Activated T-cell treated with anti-CD3 and anti-CD28 coated beads for 1 hour (primary cell): ENCODE data around the gene SHANK1.
"Not testable (repeated sequence)": the region's sequence is repeated elsewhere in the genome, so short reads cannot be mapped to it uniquely, and the experiment has no call there.

Experiments used
- DNase-seq: peaks from one replicate; pipeline ENCODE4 v3.0.0-alpha.2; 2020; ENCODE audit warnings: low read depth

Gene SHANK1

DNA sequence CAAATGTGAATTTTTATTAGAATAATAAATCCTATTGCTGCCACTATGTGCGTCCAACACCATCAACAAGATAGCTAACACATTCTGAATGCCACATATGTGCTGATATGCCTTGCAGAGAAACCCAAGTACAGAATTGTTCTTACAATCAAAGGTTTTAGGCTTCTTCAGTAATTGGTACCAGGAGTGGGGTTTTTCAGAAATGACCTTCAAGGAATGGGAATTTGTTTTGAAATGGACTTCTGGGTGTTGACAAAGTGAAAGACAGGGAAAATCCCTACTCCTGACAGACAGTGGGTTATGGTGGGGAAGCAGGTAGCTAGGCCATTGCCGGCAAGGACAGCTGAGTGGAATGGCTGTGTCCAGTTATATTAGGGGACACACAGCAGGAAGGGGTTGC lies 85.6 kb downstream of the SHANK1 start:
- DNase-seq = no peak

DNA sequence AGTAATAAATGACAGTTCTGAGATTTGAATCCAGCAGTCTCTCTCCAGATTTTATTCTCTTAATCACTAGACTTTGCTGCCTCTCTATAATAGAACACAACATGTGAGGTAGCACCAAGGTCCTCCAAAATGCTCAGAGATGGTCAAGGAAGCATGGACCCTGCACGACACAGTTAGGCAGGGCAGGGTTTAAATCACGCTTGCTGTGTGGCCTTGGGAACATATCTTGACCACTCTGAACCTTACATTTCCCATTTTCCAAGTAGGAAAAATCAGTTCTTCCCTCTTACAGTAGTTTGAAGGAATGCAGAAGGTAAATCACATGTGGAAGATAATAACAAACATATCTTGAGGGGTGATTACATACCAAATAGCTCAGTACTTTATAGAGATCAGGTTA lies 86.2 kb downstream of the SHANK1 start:
- no peak for DNase-seq

DNA sequence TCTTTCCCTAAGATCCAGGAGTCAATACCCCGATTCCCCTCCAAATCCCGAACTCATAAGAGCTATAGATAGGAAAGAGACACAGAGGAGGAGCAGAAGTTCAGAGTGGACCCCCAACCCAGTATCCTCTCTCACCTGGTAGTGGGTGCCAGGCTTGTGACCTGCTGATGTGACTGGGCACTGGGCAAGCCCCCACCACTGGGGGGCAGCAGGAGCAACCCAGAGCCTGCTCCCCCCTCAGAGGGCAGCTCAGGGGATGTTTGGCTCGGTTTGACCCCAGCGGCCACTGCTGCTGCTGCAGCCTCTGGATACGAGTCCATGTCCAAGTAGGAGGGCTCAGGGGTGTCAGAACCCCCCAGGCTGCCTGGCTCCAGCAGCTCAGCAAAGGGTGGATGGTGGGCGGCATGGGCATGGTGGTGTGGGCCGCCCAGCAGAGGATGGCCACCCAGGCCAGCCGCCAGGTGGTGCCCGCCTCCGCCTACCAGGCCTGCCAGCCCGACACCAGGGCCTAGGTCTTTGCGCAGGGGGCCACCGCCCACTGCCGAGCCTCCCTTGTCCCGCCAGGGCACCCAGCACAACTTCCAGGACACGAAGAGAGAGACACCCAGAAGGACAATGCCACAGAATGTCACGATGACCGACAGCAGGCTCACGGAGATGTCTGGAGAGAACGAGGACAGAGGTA lies 87.3 kb downstream of the SHANK1 start:
- no peak for DNase-seq

DNA sequence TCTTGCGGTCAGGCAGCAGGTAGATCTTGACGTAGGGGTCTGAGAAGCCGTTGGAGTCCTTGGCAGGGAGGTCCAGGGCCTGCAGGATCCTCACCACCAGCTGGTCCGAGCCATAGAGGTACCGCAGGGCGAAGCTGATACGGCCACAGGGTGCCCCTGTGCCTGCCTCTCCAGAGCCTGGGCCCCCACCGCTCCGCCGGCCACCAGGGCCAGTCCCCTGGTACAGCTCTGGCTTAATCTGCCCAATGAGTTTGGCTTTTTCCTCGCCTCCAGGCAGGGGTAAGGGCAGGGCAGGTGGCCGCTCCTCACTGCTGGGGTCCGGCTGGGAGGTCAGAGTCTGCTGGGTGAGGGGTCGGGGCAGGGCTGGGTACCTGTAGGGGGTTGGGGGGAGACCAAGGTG lies 89.8 kb downstream of the SHANK1 start:
- DNase-seq = no peak

DNA sequence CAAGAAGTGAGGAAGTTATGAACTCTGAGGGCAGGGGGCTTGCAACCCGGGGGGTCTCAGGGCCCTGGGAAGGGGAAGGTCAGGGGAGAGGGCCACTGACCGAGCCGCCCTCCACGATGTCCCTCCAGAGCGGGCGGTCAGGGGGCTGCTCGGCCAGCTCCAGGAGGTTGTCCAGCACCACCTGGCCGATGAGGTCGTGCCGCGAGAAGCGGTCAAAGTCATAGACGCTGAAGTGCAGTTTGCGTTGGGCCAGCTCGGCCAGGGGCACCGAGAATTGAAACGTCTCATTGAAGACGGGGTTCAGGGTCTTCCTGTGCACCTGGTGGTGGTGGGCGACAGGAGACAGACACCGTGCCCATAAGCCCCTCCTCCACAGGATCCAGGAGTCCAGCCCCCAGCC lies 90.4 kb downstream of the SHANK1 start:
- no peak for DNase-seq

DNA sequence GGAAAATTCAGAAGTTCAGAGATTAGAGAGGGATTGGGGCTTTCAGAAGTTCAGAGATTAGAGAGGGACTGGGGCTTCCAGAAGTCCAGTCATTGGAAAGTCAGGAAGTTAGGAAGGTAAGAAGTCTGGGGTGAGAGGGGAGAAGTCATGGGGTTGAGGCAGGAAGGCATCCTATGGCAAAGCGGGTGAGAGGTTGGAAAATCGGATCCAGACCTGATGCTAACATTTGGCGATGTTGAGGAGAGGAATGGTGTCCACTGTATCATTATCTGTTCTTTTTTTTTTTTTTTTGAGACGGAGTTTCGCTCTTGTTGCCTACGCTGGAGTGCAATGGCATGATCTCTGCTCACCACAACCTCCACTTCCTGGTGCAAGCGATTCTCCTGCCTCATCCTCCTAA lies 91.1 kb downstream of the SHANK1 start:
- DNase-seq = no peak

DNA sequence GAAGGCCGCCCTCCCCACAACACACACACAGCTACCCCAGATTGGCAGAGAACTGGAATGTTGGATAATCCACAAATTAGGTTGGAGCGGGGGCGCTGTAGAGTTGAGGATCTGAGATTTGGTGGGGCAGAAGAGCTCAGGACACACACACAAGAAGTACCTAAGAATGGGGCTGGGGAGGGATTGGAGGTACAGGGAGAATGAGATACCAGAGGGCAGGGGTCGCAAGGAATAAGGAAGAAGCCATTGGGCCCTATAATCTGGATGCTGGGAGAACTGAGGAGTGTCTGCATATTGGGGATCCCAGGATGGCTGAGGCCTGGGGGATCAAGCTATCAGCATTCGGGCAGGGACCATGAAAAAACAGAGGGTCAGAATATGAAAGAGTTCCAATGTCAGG lies 91.5 kb downstream of the SHANK1 start:
- no peak for DNase-seq

DNA sequence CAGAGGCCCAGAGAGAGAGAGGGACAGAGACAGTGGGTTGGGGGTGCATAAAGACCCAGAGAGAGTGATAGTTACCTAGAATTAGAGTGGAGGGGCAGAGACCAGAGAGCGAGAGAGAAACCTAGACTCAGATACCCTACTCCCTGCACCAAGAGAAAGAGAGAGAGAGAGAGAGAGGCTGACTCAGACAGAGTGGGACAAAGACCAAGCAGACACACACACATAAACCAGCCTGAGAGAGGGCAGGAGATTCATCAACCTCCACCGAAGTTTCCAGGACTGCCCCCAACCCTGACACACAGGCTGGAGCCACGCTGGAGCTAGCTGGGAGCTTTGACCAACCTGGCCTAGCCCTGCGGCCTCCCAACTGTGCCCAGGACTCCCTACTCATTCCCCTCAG lies 92.8 kb downstream of the SHANK1 start:
- no peak for DNase-seq

DNA sequence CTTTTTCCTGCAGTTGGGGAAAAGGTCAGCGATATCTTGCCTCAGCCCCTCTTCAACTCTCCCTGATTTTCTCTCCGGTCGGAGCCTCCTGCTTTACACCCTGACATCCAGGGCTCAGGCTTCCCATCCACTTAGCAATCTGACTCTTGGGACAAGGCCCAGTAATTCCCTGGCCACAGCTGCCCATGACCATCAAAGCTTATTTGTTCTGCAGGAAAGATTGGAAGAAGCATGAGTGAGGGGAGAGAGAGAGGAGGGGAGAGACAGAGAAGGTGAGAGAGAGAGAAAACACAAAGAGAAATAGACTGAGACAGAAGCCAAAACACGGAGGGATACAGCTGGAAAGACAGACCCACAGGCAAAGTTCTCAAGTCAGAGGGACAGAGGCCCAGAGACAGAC lies 93.6 kb downstream of the SHANK1 start:
- no peak for DNase-seq

DNA sequence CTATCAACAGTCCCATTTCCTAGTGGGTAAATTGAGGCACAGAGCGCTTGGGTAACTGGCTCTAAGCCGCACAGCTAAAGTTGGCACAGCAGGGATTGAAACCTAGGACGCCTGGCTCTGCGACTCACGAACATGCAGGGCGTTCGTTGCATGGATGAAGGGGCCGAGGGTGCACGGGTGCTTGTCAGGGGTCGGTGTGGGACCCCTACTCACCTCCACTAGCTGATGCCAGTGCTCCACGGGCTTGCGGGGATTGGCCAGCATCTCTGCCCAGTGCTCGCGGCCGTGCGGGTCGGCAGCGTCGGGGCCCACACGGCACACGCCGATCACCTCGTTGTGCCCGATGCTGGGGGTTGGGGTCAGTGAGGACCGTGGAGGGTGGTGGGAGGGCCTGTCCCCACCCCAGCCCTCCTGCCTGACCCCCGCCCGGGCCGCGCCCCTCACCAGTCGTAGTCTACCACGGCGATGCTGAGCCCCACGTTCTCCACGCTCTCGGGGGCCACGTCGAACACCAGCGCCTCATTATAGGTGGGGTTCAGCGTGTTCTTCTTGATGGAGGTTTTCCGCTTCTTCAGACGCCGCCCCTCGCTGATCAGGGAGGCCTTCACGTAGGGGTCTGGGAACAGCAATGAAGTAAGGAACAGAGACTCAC lies 94.5 kb downstream of the SHANK1 start:
- DNase-seq = no peak

DNA sequence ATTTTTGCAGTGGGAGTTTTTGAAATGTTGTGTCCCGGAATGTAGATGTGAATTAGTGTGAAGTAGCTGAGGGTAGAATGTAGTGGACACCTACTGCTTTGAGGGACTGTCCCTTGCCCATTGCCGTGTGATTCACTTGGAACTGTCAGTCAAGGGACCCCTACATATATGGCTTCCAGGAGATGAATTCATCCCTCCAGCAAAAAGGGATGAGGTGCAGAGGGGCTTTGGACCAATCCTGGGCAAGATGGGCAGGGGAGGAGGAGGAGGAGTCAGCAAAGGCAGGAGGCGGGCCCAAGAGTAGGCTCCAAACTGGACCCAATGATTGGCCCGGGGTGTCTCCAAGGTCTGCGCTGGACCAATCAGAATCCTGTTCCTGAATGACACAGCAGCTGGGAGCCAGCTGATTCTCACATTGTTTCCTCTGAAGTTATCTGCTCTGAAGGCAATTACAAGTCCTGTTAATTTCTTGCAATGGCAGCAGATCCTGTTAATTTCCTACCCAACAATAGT lies 99.2 kb downstream of the SHANK1 start:
- not testable (repeated sequence) for DNase-seq

DNA sequence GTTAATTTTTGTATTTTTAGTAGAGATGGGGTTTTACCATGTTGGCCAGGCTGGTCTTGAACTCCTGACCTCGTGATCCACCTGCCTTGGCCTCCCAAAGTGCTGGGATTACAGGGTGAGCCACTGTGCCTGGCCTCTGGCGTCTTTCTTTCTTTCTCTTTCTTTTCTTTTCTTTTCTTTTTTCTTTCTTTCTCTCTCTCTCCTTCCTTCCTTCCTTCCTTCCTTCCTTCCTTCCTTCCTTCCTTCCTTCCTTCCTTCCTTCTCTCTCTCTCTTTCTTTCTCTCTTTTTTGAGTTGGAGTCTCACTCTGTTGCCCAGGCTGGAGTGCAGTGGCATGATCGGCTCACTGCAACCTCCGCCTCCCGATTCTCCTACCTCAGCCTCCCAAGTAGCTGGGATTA lies 100.4 kb downstream of the SHANK1 start:
- not testable (repeated sequence) for DNase-seq

DNA sequence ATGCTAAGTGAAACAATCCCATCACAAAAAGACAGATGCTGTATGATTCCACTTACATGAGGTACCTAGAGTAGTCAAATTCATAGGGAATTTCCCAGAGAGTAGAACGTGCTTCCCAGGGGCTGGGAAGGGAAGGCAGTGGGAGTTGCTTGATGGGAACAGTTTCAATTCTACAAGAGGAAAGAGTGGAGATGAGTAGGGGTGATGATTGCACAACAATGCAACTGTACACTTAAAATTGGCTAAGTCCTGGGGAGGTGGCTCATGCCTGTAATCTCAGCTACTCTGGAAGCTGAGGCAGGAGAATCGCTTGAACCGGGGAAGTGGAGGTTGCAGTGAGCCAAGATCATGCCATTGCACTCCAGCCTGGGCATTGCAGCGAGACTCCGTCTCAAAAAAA lies 101.2 kb downstream of the SHANK1 start:
- not testable (repeated sequence) for DNase-seq

DNA sequence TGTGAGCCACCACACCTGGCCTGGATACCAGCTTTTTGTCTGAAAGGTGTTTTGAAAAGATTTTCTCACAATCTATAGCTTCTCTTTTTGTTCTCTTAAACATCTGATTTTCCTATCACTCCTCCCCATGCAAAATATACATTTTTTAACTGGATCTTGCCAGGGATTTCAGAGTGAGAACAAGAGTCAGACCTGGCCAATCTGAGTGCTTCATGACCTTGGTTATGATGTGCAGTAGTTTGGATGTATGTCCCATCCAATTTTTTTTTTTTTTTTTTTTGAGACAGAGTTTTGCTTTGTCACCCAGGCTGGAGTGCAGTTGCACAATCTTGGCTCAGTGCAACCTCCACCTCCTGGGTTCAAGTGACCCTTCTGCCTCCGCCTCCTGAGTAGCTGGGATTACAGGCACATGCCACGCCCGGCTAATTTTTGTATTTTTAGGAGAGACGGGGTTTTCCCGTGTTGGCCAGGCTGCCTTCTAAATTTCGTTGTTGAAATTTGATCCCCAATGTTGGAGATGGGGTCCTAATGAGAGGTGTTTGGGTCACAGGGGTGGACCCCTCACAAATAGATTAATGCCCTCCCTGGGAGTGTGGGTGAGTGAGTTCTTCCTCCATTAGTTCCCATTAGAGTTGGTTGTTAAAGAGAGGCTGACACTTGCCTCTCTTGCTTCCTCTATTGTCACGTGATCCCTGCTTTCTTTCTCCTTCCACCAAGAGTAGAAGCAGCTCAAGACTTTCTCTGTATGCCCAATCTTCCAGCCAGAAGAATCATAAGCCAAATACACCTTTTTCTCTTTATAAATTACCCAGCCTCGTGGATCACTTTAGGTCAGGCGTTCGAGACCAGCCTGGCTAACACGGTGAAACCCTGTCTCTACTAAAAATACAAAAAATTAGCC lies 106.8 kb downstream of the SHANK1 start:
- not testable (repeated sequence) for DNase-seq
